GM20000 (cell line): ENCODE measurements around the gene HVCN1.
"Not testable (repeated sequence)": the region's sequence is repeated elsewhere in the genome, so short reads cannot be mapped to it uniquely, and the experiment has no call there.

ENCODE experiments used
- DNase-seq: peaks from one replicate; pipeline ENCODE4 v3.0.0; 2012; ENCODE audit warnings: low spot score
- TF ChIP-seq, protein P1 (sequence below): IDR thresholded peaks from 2 replicates; pipeline ENCODE4 v1.5.1; 2012; ENCODE audit warnings: mild to moderate bottlenecking, control low read depth; ENCODE audit errors: extremely low read depth, missing control alignments

The HVCN1 gene, protein sequence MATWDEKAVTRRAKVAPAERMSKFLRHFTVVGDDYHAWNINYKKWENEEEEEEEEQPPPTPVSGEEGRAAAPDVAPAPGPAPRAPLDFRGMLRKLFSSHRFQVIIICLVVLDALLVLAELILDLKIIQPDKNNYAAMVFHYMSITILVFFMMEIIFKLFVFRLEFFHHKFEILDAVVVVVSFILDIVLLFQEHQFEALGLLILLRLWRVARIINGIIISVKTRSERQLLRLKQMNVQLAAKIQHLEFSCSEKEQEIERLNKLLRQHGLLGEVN

DNA sequence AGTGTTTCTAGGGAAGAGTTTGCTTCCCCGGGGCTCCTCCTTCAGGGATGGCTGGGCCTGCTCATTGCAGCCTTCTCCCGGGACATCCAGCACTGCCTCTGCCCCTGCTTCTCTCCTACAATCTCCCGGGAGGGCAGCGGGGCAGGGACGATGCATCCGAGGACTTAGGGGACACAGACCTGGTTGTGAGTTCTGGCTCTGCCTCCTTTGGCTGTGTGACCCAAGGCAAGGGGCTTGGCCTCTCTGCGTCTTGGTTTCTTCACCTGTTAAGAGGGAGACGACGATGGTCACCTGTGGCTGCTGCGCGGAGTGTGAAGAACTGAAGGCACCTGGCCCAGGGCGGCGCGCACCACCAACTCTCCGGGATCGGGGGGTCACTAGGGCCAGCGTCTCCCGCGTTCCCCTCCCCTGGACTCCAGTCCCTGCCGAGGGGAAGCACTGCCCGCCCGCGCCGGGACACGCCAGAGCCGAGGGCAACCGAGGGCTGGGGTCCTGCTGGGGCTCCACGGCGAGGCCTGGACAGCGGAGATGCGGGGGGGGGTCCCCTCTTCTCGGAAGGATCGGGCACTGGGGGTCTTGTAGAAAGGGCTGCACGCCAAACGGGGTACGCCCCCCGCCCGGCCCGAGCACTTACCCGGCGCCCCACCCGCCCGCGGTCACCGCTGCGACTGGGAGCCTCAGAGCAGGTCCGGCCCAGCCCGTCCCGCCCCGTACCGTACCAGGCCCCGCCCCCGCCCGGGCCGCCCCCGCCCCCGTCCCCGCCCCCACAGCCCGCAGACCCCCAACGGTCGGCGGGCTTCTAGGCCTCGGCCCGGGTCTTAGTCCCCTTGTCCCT, at the start of gene HVCN1:
Gene HVCN1 (minus strand): TSS at position 670 of the 835 bp plus-strand sequence. CDS start 5,870 bp downstream, outside the sequence.
- TF ChIP-seq, protein P1, sequence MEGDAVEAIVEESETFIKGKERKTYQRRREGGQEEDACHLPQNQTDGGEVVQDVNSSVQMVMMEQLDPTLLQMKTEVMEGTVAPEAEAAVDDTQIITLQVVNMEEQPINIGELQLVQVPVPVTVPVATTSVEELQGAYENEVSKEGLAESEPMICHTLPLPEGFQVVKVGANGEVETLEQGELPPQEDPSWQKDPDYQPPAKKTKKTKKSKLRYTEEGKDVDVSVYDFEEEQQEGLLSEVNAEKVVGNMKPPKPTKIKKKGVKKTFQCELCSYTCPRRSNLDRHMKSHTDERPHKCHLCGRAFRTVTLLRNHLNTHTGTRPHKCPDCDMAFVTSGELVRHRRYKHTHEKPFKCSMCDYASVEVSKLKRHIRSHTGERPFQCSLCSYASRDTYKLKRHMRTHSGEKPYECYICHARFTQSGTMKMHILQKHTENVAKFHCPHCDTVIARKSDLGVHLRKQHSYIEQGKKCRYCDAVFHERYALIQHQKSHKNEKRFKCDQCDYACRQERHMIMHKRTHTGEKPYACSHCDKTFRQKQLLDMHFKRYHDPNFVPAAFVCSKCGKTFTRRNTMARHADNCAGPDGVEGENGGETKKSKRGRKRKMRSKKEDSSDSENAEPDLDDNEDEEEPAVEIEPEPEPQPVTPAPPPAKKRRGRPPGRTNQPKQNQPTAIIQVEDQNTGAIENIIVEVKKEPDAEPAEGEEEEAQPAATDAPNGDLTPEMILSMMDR, result no peak
- peak; percentile 87 for DNase-seq

DNA sequence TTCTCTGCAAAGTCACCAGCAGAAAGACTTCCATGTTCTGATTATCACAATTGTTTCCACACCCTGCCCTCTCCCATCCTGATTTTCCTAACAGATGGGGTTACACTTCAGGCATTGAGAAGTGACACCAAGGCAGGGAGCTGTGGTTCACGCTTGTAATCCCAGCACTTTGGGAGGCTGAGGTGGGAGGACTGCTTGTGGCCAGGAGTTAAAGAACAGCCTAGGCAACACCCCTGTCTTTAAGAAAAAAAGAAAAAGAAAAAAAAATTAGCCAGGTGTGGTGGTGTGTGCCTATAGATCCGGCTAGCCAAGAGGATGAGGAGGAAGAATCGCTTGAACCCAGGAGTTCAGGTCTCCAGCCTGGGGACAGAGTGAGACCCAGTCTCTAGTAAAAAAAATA, 48.6 kb upstream of the HVCN1 start:
- TF ChIP-seq, protein P1, result no peak
- DNase-seq, result no peak

DNA sequence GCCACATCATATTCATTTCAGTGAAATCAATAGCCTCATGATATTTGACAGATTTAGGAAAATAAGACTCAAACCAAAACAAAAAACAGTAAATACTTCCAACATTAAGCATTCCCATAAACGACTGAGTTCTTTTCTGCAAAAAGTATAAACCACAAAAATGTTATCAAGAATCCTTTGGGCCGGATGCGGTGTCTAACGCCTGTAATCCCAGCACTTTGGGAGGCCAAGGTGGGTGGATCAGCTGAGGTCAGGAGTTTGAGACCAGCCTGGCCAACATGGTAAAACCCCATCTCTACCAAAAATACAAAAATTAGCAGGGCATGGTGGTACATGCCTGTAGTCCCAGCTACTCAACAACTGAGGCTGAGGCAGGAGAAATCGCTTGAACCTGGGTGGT, 48.1 kb upstream of the HVCN1 start:
- not testable (repeated sequence) for DNase-seq

DNA sequence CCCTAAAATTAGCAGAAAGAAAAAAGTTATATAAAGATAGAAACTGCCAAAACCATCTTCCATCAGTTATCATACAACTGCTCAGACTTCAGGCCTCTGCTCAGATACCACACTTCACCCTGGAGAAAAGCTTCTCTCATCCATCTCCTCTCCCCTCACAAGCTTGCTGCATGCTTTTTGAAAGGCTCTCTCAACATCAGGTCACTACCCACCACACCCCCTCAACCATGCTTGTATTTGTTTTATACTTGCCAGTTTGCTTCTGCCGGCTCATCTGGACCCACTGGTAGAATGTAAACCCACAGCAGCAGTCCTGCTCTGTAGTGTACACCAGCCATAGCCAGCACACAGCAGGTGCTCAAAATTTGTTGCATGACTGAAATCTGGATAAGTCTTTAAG, 45.0 kb upstream of the HVCN1 start:
- no peak for DNase-seq
- TF ChIP-seq, protein P1, result no peak

DNA sequence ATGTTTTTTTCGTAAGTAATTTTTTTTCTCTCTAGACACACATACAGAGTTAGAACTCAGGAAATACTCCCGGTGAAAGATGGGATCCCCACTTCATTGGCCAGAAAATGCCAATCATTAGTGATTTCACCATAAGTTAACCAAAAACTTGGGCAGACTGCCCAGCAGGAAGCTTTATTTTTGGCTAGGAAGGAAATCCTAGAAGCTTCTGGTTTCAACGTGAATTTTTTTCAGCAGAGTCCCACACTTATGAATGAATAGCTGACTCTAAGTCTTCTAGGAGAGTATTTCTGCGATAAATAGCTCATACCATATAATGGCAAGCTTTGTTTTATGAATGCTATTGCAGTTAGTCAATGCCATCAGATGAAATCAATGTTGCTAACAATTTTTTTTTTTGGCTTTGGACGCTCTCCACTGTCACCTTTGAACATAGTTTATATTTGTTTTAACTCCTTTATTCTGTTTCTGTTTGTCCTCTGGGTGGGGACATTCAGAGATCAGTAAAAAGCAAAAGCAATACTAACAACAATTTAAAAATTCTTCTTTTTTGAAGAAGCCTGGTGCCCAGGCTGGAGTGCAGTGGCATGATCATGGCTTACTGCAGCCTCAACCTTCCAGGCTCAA, 44.3 kb upstream of the HVCN1 start:
- TF ChIP-seq, protein P1, result no peak
- no peak for DNase-seq

DNA sequence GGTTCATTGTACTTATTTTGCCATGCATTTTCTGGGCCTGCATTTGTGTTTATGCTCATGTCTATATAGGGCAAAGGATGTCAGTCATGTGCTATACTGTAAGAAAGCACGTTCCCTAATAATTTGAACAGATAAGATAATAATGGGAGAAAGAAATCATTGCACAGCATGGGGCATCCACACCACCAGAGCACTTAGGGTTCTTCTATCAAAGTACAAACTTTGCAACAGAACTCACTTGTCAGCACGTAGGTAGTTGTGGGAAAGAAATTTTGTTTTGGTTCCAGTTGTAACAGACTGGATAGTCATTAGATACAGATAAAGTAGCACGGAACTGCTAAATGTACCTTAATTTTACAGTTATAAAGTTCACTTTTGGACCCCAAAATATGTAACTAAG, 43.7 kb upstream of the HVCN1 start:
- no peak for DNase-seq
- TF ChIP-seq, protein P1, result no peak

DNA sequence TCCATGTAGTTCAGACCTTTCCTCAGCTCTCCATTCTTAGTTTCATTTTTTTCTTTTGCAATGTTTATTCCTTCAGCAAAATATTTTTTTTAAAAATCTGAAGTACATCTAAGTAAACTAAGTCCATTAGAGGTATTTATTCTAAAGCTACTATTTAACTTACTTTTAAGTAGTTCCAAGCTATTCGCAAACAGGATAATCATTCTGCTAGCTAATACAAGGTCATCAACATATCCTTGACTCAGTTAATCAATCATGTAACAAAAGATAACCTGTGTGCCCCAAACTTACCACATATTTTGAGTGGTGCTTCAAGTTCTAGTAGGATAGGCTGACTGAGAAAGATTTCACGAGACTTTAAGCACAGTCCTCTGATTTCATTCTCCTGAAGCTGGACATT, 42.6 kb upstream of the HVCN1 start:
- TF ChIP-seq, protein P1, result no peak
- DNase-seq, result no peak
